ENCODE measurements around the gene CBX4. TPM values are rescaled to one million over a fixed set of nuclear protein-coding genes. Genes with fewer than 3 reads are reported as not detected.

The CBX4 gene
- total and polyA plus RNA-seq, 2 of the 13 experiments (the other 11 are each of a cell fraction or from before 2014, with no cell fraction given), result 25.8 to 50.8 TPM

GRCh38 chr17:79810130-79811010, 28.9 kb downstream of the CBX4 start (continued):
- TF ChIP-seq ZNF550 (CRISPR knock-in tag; IDR thresholded peaks at IDR 0.05; ENCODE audit: borderline replicate concordance) (no peak), RNF2 (conservative IDR thresholded peaks at IDR 0.05; ENCODE audit: low read depth) (no peak), FOXK2 (IDR thresholded peaks at IDR 0.05) (no peak), PRDM15 (CRISPR knock-in tag; IDR thresholded peaks at IDR 0.05) (no peak), HNRNPK (IDR thresholded peaks at IDR 0.05; ENCODE audit: low read depth, low read length, poor library complexity, severe bottlenecking) (peak; percentile 92), KLF16 (CRISPR knock-in tag; IDR thresholded peaks at IDR 0.05) (no peak), FOXK1 (CRISPR knock-in tag; IDR thresholded peaks at IDR 0.05; ENCODE audit: borderline replicate concordance, low read depth) (no peak), GATAD1 (CRISPR knock-in tag; IDR thresholded peaks at IDR 0.05) (0 out of 2 replicates have a peak, but pooled peaks have one; percentile 5), JUN (CRISPR knock-in tag; IDR thresholded peaks at IDR 0.05) (no peak), CCAR2 (optimal IDR thresholded peaks at IDR 0.05; ENCODE audit: low read depth, low read length) (no peak), HOXA3 (CRISPR knock-in tag; IDR thresholded peaks at IDR 0.05) (peak; percentile 57; the same call in 1 of the 2 replicates), DNMT1 (CRISPR knock-in tag; IDR thresholded peaks at IDR 0.05) (no peak), PBX2 (CRISPR knock-in tag; IDR thresholded peaks at IDR 0.05) (no peak), ZFX (CRISPR knock-in tag; IDR thresholded peaks at IDR 0.05; ENCODE audit: low read depth) (0 out of 2 replicates have a peak, but pooled peaks have one; percentile 19), ZBTB2 (CRISPR knock-in tag; IDR thresholded peaks at IDR 0.05; ENCODE audit: low read depth) (0 out of 2 replicates have a peak, but pooled peaks have one; percentile 68), RAD21 (CRISPR knock-in tag; IDR thresholded peaks at IDR 0.05) (peak; percentile 27; the same call in 1 of the 2 replicates), NFYC (CRISPR knock-in tag; IDR thresholded peaks at IDR 0.05) (peak; percentile 74), TFDP2 (CRISPR knock-in tag; IDR thresholded peaks at IDR 0.05) (peak; percentile 63), ZNF292 (CRISPR knock-in tag; IDR thresholded peaks at IDR 0.05; ENCODE audit: borderline replicate concordance, low read depth) (no peak), THYN1 (CRISPR knock-in tag; IDR thresholded peaks at IDR 0.05; ENCODE audit: borderline replicate concordance, low read depth) (no peak), ZNF160 (CRISPR knock-in tag; IDR thresholded peaks at IDR 0.05) (no peak), GATAD2A (CRISPR knock-in tag; IDR thresholded peaks at IDR 0.05) (no peak)
